HG02885 (cell line): ENCODE measurements around the gene IL17RB.

Experiments
- ATAC-seq: cut with Tn5 transposase; IDR thresholded peaks from one replicate; pipeline ENCODE4 v1.9.1; 2021; ENCODE audit warnings: mild to moderate bottlenecking; ENCODE audit not compliant: unreplicated experiment, poor library complexity

IL17RB gene, protein sequence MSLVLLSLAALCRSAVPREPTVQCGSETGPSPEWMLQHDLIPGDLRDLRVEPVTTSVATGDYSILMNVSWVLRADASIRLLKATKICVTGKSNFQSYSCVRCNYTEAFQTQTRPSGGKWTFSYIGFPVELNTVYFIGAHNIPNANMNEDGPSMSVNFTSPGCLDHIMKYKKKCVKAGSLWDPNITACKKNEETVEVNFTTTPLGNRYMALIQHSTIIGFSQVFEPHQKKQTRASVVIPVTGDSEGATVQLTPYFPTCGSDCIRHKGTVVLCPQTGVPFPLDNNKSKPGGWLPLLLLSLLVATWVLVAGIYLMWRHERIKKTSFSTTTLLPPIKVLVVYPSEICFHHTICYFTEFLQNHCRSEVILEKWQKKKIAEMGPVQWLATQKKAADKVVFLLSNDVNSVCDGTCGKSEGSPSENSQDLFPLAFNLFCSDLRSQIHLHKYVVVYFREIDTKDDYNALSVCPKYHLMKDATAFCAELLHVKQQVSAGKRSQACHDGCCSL

GRCh38 chr3:53846134-53846850 is at the start of gene IL17RB, which contains the start of gene CHDH:
Gene IL17RB (plus strand): TSS chr3:53846568. CDS start chr3:53846589, 21 bp downstream.
Gene CHDH (minus strand): TSS chr3:53846419. CDS start chr3:53824008, 22,411 bp downstream.
- peak; percentile 57 for ATAC-seq

- no peak for ATAC-seq
These were observed 48.2 kb upstream of the IL17RB start for GRCh38 chr3:53798144-53798543.

GRCh38 chr3:53799338-53799865 is 47.0 kb upstream of the IL17RB start:
- ATAC-seq, result no peak

DNA sequence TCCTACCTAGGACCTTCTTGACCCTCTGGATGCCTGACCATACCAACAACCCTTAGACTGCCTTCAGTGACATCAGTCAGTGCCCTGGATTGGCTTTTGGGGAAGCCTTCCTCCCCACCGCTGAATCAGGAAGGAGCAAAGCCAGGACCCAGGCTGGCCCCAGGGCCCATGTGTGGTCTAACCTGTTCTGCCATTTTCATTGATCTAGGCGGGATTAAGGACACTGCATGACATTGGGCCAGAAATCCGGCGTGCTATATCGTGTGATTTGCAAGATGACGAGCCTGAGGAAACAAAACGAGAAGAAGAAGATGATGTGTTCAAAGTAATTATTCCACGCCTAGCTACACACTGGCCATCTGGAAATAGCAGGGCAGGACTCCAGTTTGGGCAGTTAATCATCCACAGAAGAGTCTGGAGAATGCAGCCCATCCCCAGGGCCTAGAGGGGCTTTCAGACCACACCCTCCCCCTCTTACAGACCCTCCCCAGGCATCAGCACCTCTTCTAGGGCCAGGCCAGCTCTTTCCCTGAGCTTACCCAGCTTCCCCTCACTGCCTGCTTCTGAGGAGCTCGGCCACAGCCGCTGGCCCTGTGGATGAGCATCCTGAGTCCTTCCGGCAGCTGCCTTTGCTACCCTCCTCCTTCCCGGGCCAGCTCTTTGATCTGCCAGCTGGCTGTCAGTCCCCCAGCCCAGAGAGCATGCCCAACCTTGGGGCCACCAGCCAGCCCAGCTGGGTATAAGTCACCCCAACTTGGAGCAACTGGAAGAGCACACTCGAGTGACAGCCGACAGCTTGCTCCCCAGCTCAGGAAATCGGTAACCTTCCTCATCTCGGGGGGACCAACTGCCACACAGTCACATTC is 46.1 kb upstream of the IL17RB start:
- no peak for ATAC-seq

GRCh38 chr3:53801319-53801718 is 45.0 kb upstream of the IL17RB start:
- no peak for ATAC-seq

GRCh38 chr3:53802256-53802880 is 44.0 kb upstream of the IL17RB start:
- ATAC-seq, result no peak

DNA sequence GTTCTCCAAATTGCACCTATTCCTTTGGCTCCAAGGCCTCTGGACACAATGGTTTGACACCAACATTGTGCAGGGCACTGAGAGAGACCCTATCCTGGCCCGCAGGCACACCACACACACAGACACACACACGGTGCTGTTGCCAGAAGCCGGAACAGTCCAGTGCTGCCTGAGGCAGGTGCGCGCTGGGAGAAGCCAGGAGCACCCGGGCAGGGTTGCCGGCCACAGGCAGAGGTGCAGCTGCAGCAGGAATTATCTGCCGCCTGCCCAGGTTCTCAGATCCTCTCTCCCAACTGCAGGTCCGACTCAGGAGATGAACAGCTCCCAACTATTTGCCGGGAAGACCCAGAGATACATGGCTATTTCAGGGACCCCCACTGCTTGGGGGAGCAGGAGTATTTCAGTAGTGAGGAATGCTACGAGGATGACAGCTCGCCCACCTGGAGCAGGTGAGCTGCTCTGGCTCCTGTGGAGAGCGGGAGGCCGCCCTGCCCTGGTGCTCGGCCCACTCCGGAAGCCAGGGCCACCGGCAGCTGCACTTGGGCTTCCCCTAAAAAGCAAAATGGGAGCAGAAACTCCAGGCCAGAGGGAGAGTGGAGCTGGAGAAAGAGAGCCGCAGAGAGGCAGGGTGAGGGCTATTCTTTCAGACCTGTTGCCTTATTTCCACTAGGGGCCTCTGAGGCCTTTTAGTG is 43.1 kb upstream of the IL17RB start:
- ATAC-seq, result no peak

DNA sequence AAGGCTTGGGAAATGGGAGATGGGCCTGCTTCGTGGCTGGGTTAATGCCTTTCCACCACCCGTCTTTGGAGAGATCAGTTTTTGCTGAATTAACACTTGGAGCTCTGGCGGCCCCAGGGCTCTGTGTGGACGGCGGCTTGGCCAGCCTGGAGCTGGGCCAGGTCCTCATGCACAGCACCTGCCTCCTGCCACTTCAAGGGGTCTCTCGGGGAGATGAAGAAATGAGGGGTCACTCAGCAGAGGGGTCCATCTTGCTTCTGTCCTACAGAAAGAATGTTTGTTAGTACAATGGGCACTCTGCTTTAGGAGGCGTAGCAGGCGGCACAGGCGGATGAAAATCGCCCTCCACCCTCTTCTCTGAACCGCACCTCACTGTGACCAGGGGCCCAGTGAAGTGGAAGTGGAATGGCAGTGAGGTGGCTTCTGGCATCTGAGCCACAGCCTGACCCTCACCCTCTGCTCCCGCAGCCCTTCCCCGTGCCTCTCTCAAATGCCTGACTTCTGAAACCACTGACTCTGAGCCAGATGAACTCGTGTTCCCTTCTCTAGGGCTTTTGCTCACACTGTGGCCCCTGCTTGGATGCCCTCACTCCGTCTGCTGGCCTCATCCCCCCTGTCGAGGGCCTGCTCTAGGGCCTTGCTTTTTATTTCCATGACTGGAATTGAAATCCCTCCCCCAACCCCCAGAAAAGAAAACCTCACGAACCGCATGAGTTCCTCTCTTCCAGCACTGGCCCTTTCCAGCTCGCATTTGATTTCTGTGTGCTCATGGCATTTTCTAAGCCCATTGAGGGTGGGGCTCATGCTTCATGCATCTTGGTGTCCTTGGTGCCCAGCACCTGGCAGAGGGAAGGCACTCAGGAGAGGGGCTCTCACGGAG is 42.3 kb upstream of the IL17RB start:
- no peak for ATAC-seq

GRCh38 chr3:53804697-53805462 is 41.5 kb upstream of the IL17RB start:
- peak; percentile 71 for ATAC-seq

- ATAC-seq, result no peak
These were observed 40.8 kb upstream of the IL17RB start for GRCh38 chr3:53805463-53806159.

GRCh38 chr3:53806182-53807116 is 39.9 kb upstream of the IL17RB start:
- ATAC-seq, result no peak

GRCh38 chr3:53807117-53807810 is 39.1 kb upstream of the IL17RB start:
- no peak for ATAC-seq

- ATAC-seq, result no peak
These were observed 37.9 kb upstream of the IL17RB start for GRCh38 chr3:53808496-53808895.

DNA sequence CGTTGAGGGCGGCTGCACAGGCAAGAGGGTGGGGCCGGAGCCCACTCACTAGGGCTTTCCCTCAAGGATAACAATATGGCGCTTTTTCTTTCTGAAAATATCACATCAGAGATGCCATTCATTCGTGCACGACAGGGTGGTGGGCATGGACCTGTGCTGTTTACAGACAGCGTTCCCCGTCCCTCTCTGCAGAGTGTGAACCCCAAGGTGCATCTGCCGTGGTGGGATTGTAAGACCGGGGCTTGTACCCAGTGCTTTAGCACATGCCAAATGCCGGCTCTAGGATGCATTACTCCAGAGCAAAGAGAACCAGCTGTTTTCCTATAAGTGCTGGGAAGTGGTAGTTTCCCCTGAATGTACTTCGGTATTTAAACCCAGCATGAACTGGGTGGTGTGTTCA is 37.1 kb upstream of the IL17RB start:
- no peak for ATAC-seq

DNA sequence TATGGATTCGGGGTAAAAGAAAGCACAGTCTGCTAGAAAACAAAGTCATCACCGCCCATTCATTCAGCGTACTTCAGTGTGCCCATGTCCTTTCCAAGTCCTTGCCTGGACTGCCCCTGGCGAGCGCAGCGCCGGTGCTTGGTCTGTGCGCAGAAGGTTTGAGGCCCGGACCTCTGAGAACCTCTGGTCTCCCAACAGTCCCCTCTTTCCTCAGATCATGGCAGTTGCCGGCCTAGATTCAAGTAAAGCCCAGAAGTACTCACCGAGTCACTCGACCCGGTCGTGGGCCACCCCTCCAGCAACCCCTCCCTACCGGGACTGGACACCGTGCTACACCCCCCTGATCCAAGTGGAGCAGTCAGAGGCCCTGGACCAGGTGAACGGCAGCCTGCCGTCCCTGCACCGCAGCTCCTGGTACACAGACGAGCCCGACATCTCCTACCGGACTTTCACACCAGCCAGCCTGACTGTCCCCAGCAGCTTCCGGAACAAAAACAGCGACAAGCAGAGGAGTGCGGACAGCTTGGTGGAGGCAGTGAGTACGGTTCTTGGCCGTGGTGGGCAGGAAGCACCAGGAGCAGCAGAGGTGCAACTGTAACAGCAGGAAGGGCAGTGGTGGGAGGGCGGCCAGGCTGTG is 36.5 kb upstream of the IL17RB start:
- no peak for ATAC-seq
